TTC549 (cell line): ENCODE results near the gene KRTCAP3.

Source experiments
- FAIRE-seq: peaks from 2 replicates; lab custom pipeline; 2012; peaks lifted over from hg19 to GRCh38; lab: Jason Lieb, UNC

The KRTCAP3 gene

DNA sequence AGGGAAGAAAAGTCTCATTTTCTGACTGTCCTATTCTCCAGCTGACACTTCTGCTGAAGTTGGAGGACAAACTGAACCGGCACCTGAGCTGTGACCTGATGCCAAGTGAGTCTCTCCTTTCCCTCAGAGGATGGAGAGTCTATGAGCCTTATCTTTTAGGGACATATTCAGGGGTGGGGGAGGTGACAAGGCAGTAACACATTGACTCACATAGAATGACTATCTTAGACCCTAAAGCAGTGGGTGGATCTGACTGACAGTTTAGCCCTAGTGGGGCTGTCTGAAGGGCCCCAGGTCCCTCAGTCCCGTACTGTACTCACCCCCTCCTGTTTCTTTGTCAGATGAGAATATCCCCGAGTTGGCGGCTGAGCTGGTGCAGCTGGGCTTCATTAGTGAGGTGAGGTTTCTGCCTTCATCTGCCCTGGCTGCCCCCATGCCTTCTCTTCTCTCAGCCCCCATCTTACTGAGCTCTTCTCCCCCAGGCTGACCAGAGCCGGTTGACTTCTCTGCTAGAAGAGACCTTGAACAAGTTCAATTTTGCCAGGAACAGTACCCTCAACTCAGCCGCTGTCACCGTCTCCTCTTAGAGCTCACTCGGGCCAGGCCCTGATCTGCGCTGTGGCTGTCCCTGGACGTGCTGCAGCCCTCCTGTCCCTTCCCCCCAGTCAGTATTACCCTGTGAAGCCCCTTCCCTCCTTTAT is 805 bp upstream of the KRTCAP3 start:
- no peak for FAIRE-seq

GRCh38 chr2:27442920-27443282 is 720 bp downstream of the KRTCAP3 start:
- no peak for FAIRE-seq

DNA sequence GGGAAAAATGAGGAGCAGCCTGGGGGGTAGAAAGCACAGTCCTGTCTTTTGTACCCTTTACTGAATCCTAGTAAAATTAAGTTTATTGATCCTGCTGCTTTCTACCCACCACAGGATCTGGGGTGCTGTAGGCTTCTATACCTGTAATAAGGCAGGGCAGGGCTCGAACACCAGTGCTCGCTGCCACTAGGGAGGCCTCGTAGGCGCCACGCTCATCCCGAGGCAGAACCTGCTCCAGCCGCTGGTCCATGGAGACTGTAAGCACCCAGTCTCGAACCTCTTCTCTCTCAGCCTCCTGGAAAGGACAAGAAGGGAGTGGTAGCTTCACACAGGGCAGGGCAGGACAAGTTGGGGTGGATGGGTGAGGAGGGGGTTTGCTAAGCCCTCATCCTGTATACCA is 3.0 kb downstream of the KRTCAP3 start:
- FAIRE-seq, result no peak

- FAIRE-seq, result no peak
Observed at GRCh38 chr2:27445615-27446014, 3.4 kb downstream of the KRTCAP3 start.

GRCh38 chr2:27446057-27446456 is 3.9 kb downstream of the KRTCAP3 start:
- FAIRE-seq, result no peak

DNA sequence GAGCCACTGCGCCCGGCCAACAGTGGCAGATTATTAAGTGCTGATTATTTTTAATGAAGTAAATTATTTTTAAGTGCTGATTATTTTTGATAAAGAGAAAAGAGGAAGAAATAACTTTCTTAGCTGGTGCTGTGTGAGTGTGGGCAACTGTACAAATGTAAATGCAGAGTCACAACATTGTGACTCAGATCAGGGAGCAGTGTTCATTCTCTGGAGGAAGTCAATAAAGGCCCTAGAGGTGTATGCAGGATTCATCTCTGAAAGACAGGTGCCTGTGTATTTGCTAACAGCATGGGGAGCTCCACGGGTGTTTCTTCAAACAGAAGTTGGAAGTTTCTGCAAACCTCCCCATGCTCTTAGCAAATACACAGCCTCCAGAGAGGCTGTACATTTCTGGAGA is 6.2 kb downstream of the KRTCAP3 start:
- no peak for FAIRE-seq

DNA sequence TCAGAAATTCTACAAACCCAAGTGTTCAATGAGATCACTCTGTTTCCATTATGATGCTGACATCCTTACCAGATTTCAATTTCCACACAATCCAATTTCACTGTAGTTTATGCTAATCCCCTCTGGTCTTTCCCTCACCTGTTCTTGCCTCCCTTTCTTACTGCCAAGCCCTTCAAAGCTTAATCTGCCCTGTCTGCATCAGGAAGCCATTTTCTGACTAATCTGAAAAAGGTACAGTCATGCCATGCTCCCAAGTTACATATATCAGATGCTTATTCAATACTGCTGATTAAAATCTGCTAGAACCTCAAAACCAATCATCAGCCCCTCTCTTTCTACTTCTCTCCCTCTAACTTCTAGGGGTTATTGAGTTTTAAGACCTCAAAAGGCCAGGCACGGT is 8.9 kb downstream of the KRTCAP3 start:
- FAIRE-seq, result no peak

DNA sequence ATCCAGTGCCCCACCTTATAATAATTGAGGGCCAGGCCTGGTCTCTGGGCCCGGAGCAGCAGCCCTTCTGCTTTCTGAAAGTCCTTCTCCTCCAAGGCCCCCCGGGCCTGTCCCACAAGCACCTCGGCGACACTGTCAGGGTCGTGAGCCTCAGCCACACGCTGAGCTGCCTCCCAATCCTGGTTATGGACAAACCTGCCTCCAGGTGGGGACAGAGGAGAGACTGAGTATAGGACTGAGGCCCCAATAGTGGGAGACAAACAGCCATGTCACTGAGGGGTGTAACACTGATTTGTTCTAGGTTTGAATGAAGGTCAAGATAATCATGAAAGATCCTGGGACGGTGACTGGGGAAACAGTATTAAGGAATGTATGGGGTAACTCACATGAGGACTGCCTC is 11.8 kb downstream of the KRTCAP3 start:
- FAIRE-seq, result no peak

DNA sequence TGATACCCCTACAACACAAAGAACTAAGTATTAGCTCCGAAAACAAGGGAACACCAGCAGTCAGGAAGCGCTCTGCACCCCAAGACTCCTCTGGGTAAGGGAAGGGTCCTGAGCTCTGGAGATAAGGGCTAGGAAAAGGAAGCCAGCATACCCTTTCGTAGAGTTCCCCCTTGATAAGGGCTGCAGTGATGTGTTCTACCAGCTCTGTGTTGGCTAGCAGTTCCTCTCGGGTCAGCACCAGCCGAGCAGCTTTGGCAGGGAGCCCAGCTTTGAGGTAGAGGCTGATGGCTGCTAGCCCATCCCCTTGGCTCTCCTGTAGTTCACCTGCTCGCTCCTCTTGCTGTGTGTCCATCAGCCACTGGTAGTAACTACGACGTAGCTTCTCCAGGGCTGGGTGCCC is 18.9 kb downstream of the KRTCAP3 start:
- FAIRE-seq, result no peak

GRCh38 chr2:27464443-27464842 is 22.3 kb downstream of the KRTCAP3 start:
- no peak for FAIRE-seq

GRCh38 chr2:27471961-27472360 is 29.8 kb downstream of the KRTCAP3 start:
- no peak for FAIRE-seq

GRCh38 chr2:27485496-27485895 is 43.3 kb downstream of the KRTCAP3 start:
- FAIRE-seq, result no peak

GRCh38 chr2:27489118-27489497 is 46.9 kb downstream of the KRTCAP3 start:
- FAIRE-seq, result no peak

- peak; percentile 94 for FAIRE-seq
Observed at GRCh38 chr2:27489498-27490397, 47.6 kb downstream of the KRTCAP3 start, which contains the start of gene IFT172. TSS of gene IFT172 (minus strand) at chr2:27489743. CDS start at chr2:27489653, 90 bp downstream.

- no peak for FAIRE-seq
Observed at GRCh38 chr2:27492557-27492956, 50.4 kb downstream of the KRTCAP3 start.

GRCh38 chr2:27493948-27494283 is 51.7 kb downstream of the KRTCAP3 start:
- no peak for FAIRE-seq
